SKM-1 (cell line): ENCODE data around the gene IRF2BP2.
"Not testable (repeated sequence)": the region's sequence is repeated elsewhere in the genome, so short reads cannot be mapped to it uniquely, and the experiment has no call there.

Experiments
- DNase-seq: peaks from one replicate; lab custom pipeline; 2025; ENCODE audit not compliant: unreplicated experiment; lab: John Stamatoyannopoulos, UW

IRF2BP2 gene

GRCh38 chr1:234602334-234603220 is 7.4 kb downstream of the IRF2BP2 start:
- DNase-seq: peak; percentile 81

GRCh38 chr1:234601301-234602017 is 8.5 kb downstream of the IRF2BP2 start:
- DNase-seq: peak; percentile 87

GRCh38 chr1:234600418-234601281 is 9.3 kb downstream of the IRF2BP2 start:
- DNase-seq: no peak

GRCh38 chr1:234599617-234600417 is 10.2 kb downstream of the IRF2BP2 start:
- peak; percentile 90 for DNase-seq

GRCh38 chr1:234598974-234599616 is 10.9 kb downstream of the IRF2BP2 start:
- peak; percentile 78 for DNase-seq

- DNase-seq: peak; percentile 65
These were observed 12.1 kb downstream of the IRF2BP2 start for GRCh38 chr1:234597894-234598293.

GRCh38 chr1:234595899-234596298 is 14.1 kb downstream of the IRF2BP2 start:
- no peak for DNase-seq

GRCh38 chr1:234594575-234594974 is 15.4 kb downstream of the IRF2BP2 start:
- not testable (repeated sequence) for DNase-seq

GRCh38 chr1:234593771-234594504 is 16.0 kb downstream of the IRF2BP2 start:
- no peak for DNase-seq

- no peak for DNase-seq
These were observed 16.9 kb downstream of the IRF2BP2 start for GRCh38 chr1:234593109-234593508.

- DNase-seq: no peak
These were observed 17.7 kb downstream of the IRF2BP2 start for GRCh38 chr1:234592240-234592639.

- no peak for DNase-seq
These were observed 18.8 kb downstream of the IRF2BP2 start for GRCh38 chr1:234591131-234591530.

- no peak for DNase-seq
These were observed 19.9 kb downstream of the IRF2BP2 start for GRCh38 chr1:234589854-234590620.

GRCh38 chr1:234589064-234589800 is 20.7 kb downstream of the IRF2BP2 start:
- DNase-seq: no peak

- DNase-seq: no peak
These were observed 21.6 kb downstream of the IRF2BP2 start for GRCh38 chr1:234588386-234588785.

- no peak for DNase-seq
These were observed 23.0 kb downstream of the IRF2BP2 start for GRCh38 chr1:234586892-234587485.

- DNase-seq: no peak
These were observed 23.7 kb downstream of the IRF2BP2 start for GRCh38 chr1:234586304-234586703.
